ENCODE results near the gene TNK1.

- TF ChIP-seq, protein P1, sequence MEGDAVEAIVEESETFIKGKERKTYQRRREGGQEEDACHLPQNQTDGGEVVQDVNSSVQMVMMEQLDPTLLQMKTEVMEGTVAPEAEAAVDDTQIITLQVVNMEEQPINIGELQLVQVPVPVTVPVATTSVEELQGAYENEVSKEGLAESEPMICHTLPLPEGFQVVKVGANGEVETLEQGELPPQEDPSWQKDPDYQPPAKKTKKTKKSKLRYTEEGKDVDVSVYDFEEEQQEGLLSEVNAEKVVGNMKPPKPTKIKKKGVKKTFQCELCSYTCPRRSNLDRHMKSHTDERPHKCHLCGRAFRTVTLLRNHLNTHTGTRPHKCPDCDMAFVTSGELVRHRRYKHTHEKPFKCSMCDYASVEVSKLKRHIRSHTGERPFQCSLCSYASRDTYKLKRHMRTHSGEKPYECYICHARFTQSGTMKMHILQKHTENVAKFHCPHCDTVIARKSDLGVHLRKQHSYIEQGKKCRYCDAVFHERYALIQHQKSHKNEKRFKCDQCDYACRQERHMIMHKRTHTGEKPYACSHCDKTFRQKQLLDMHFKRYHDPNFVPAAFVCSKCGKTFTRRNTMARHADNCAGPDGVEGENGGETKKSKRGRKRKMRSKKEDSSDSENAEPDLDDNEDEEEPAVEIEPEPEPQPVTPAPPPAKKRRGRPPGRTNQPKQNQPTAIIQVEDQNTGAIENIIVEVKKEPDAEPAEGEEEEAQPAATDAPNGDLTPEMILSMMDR (conservative IDR thresholded peaks at IDR 0.05; ENCODE audit: low read depth in 2 of 2), result no peak
- TF ChIP-seq EZH2 (IDR thresholded peaks at IDR 0.05; ENCODE audit: low read depth, unreplicated experiment) (no peak), EZH2phosphoT487 (IDR thresholded peaks at IDR 0.05; ENCODE audit: unreplicated experiment) (no peak), REST (IDR thresholded peaks at IDR 0.05; ENCODE audit: unreplicated experiment) (no peak), POLR2AphosphoS5 (IDR thresholded peaks at IDR 0.05; ENCODE audit: low read depth) (no peak), CREB1 (CRISPR knock-in tag; IDR thresholded peaks at IDR 0.05; ENCODE audit: low read depth) (no peak), STAT1 (IDR thresholded peaks at IDR 0.05; ENCODE audit: unreplicated experiment) (no peak), JUNB (IDR thresholded peaks at IDR 0.05; ENCODE audit: unreplicated experiment) (no peak), ZNF331 (CRISPR knock-in tag; IDR thresholded peaks at IDR 0.05; ENCODE audit: low read depth) (no peak)
- TF ChIP-seq, protein P2, sequence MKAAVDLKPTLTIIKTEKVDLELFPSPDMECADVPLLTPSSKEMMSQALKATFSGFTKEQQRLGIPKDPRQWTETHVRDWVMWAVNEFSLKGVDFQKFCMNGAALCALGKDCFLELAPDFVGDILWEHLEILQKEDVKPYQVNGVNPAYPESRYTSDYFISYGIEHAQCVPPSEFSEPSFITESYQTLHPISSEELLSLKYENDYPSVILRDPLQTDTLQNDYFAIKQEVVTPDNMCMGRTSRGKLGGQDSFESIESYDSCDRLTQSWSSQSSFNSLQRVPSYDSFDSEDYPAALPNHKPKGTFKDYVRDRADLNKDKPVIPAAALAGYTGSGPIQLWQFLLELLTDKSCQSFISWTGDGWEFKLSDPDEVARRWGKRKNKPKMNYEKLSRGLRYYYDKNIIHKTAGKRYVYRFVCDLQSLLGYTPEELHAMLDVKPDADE (IDR thresholded peaks at IDR 0.05), result no peak
Observed at GRCh38 chr17:7352910-7353635, 27.8 kb upstream of the TNK1 start.
